GM18519 (cell line): ENCODE data around the gene MPST.

ENCODE experiments used
- ATAC-seq: cut with Tn5 transposase; IDR thresholded peaks from one replicate; pipeline ENCODE4 v1.9.1; 2021; ENCODE audit warnings: mild to moderate bottlenecking, moderate library complexity; ENCODE audit not compliant: unreplicated experiment, low FRiP score

The MPST gene

GRCh38 chr22:37043209-37043827 lies 23.8 kb downstream of the MPST start:
- ATAC-seq = no peak

- ATAC-seq = no peak
Measured at GRCh38 chr22:37043828-37044538, 24.4 kb downstream of the MPST start.

GRCh38 chr22:37044634-37045625 lies 25.4 kb downstream of the MPST start:
- no peak for ATAC-seq

GRCh38 chr22:37045958-37046357 lies 26.4 kb downstream of the MPST start:
- no peak for ATAC-seq

- no peak for ATAC-seq
Measured at GRCh38 chr22:37046589-37046988, 27.0 kb downstream of the MPST start.

- ATAC-seq = no peak
Measured at GRCh38 chr22:37047006-37047405, 27.5 kb downstream of the MPST start.

GRCh38 chr22:37048133-37048532 lies 28.6 kb downstream of the MPST start:
- ATAC-seq = no peak

- no peak for ATAC-seq
Measured at GRCh38 chr22:37049224-37049623, 29.7 kb downstream of the MPST start.

- ATAC-seq = no peak
Measured at GRCh38 chr22:37050913-37051312, 31.4 kb downstream of the MPST start.

GRCh38 chr22:37051391-37052385 lies 32.1 kb downstream of the MPST start, which contains the start of gene KCTD17:
Gene KCTD17, plus strand, starts transcription at chr22:37051742. Its CDS starts 19 bp downstream, at chr22:37051761.
- ATAC-seq = no peak

- ATAC-seq = no peak
Measured at GRCh38 chr22:37052386-37053309, 33.1 kb downstream of the MPST start.

- no peak for ATAC-seq
Measured at GRCh38 chr22:37053310-37054055, 33.9 kb downstream of the MPST start.

- no peak for ATAC-seq
Measured at GRCh38 chr22:37054056-37054395, 34.5 kb downstream of the MPST start.

GRCh38 chr22:37054600-37055365 lies 35.2 kb downstream of the MPST start:
- no peak for ATAC-seq

GRCh38 chr22:37056246-37056645 lies 36.7 kb downstream of the MPST start:
- no peak for ATAC-seq

GRCh38 chr22:37057226-37057625 lies 37.7 kb downstream of the MPST start:
- no peak for ATAC-seq

- no peak for ATAC-seq
Measured at GRCh38 chr22:37057796-37058510, 38.4 kb downstream of the MPST start.
